ENCODE results near the gene OSBPL1A. TPM values are rescaled to one million over a fixed set of nuclear protein-coding genes. Genes with fewer than 3 reads are reported as not detected.
A peak's percentile ranks its signal among the peaks of the same experiment; 100 is the strongest.

Gene OSBPL1A
- total and polyA plus RNA-seq, 2 of the 8 experiments (the other 6 are each of a cell fraction or from before 2014, with no cell fraction given): 53.2 to 74.9 TPM

DNA sequence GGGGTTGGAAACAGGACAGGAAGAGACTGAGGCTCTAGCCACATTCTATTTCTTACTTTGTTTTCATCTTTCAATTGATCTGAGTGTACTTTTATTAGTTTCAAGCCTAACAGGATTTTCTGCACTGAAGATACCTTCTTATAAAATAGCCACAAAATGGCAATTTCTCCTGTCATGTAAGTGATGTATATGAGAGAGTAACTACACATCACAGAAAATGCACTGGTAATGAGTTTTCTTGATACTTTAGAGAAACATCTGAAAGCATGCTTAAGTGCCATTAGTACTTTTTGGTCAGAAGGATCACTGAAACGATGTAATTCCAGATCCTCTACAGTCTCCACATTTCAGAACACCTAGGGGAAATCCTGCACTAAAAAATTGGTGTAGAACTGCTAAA, 153.9 kb downstream of the OSBPL1A start:
- CTCF ChIA-PET (ENCODE audit: partially characterized antibody): interaction anchor here (0.5 to 1.5 kb wide), 3 partner anchors 28 to 1214 kb away, joined by 3 to 5 read pairs (median 4); no protein-coding TSS in a partner anchor
- no peak overlapping the region for H4K5ac ChIP-seq (ENCODE audit: insufficient read length, low read depth, low read length)
- no peak overlapping the region for H2BK15ac ChIP-seq (ENCODE audit: low read length)
- no peak overlapping the region for H3K4ac ChIP-seq (replicated peaks; ENCODE audit: insufficient read length, low read depth, low read length)
- no peak overlapping the region for H2AK5ac ChIP-seq (ENCODE audit: low read depth, low read length)
- no peak overlapping the region for H2BK120ac ChIP-seq (replicated peaks; ENCODE audit: low read depth, low read length)
- no peak overlapping the region for H4K91ac ChIP-seq (replicated peaks; ENCODE audit: insufficient read length, low read length)
- H2AFZ ChIP-seq (ENCODE audit: low read length): no peak overlapping the region
- no peak overlapping the region for H4K8ac ChIP-seq (ENCODE audit: extremely low read depth, insufficient read depth, low read length)
- H3K23ac ChIP-seq (ENCODE audit: insufficient read length): no peak overlapping the region
- FAIRE-seq (no peak), DNase-seq (ENCODE audit: low read depth in 1 of 2, low spot score in 2 of 2) (no peak)
- no peaks in the 10 kb centered on the region for H4K20me1 ChIP-seq (replicated peaks in 1 of 2; ENCODE audit: control insufficient read depth in 1 of 2, insufficient read depth in 2 of 2, low read length in 2 of 2)
- H3K4me3 ChIP-seq (ENCODE audit: extremely low read depth in 1 of 4, insufficient read depth in 2 of 4, low read depth in 3 of 4, low read length in 4 of 4): no peak overlapping the region
- H3K14ac ChIP-seq (ENCODE audit: insufficient read length): no peak overlapping the region
- no peaks in the 10 kb centered on the region for H3K9me3 ChIP-seq (ENCODE audit: insufficient read depth in 2 of 2, low read depth in 1 of 2, low read length in 1 of 2)
- H3K56ac ChIP-seq (replicated peaks; ENCODE audit: insufficient read length, low read depth, low read length): no peak overlapping the region
- H3K4me2 ChIP-seq (ENCODE audit: insufficient read depth in 1 of 2, low read depth in 2 of 2, low read length in 2 of 2): no peak overlapping the region
- H3K27ac ChIP-seq (ENCODE audit: low read depth, low read length): no peak overlapping the region
- H3K36me3 ChIP-seq (ENCODE audit: control insufficient read depth in 2 of 4, insufficient read depth in 4 of 4, low read length in 3 of 4): peaks cover 0 to 5% (median 0%) of the 10 kb centered on the region in 4 experiments; a peak in 3 of 8 replicates
- no peak overlapping the region for H2BK5ac ChIP-seq (ENCODE audit: low read depth, low read length)
- no peaks in the 10 kb centered on the region; a peak in 1 of 7 replicates for H3K4me1 ChIP-seq (replicated peaks in 1 of 4; ENCODE audit: control insufficient read depth in 3 of 4, insufficient read depth in 4 of 4, low read length in 3 of 4)
- POLR2A ChIA-PET (ENCODE audit: partially characterized antibody): interaction anchor here (0.8 kb wide), 1 partner anchor 104 kb away, joined by 3 read pairs; no protein-coding TSS in a partner anchor
- H3K23me2 ChIP-seq (ENCODE audit: low read depth, low read length): no peaks in the 10 kb centered on the region
- H2BK12ac ChIP-seq (ENCODE audit: low read depth, low read length): no peak overlapping the region
- TF ChIP-seq SIRT6 (IDR thresholded peaks at IDR 0.05; ENCODE audit: low read length) (no peak), MAFK (IDR thresholded peaks at IDR 0.05; ENCODE audit: low read depth, low read length) (no peak), TEAD4 (IDR thresholded peaks at IDR 0.05; ENCODE audit: low read depth, low read length) (no peak), NRF1 (IDR thresholded peaks at IDR 0.05; ENCODE audit: low read depth, low read length) (no peak)
- no peak overlapping the region for H2BK20ac ChIP-seq (ENCODE audit: low read length)
- no peaks in the 10 kb centered on the region for H3K27me3 ChIP-seq (replicated peaks in 1 of 4; ENCODE audit: control insufficient read depth in 3 of 4, extremely low read depth in 1 of 4, insufficient read depth in 3 of 4, low read length in 3 of 4)
- H3K18ac ChIP-seq (ENCODE audit: extremely low read depth, low read length): no peak overlapping the region
- WGBS, 2 experiments (ENCODE audit: extremely low coverage in 1 of 2, insufficient coverage in 1 of 2, insufficient read length in 1 of 2, insufficient replicate concordance in 2 of 2, low coverage in 1 of 2, low lambda C conversion rate in 2 of 2, missing lambda C conversion rate in 1 of 2): 89% methylated on average over 1 of the region's 1 CpG; no CpG with 5 or more reads in 1 of the 2 experiments
- peaks cover 2 to 24% of the 10 kb centered on the region in 2 experiments; a peak in 3 of 4 replicates for H3K79me2 ChIP-seq (ENCODE audit: control insufficient read depth in 1 of 2, insufficient read depth in 2 of 2, low read length in 2 of 2)
- H3K79me1 ChIP-seq (ENCODE audit: low read depth, low read length): peaks cover 5% of the 10 kb centered on the region
- H3K9ac ChIP-seq (replicated peaks in 1 of 4; ENCODE audit: extremely low read depth in 1 of 4, low read depth in 3 of 4, low read length in 3 of 4): peak overlapping the region in 1 of 4 experiments; percentile 15; a peak in 1 of 7 replicates
